ENCODE results near the gene SHANK1. TPM values are rescaled to one million over a fixed set of nuclear protein-coding genes. Genes with fewer than 3 reads are reported as not detected.
A peak's percentile ranks its signal among the peaks of the same experiment; 100 is the strongest.

Gene SHANK1
- total and polyA plus RNA-seq, 9 donors, result 0.20 to 11.1 (median 2.5) TPM

DNA sequence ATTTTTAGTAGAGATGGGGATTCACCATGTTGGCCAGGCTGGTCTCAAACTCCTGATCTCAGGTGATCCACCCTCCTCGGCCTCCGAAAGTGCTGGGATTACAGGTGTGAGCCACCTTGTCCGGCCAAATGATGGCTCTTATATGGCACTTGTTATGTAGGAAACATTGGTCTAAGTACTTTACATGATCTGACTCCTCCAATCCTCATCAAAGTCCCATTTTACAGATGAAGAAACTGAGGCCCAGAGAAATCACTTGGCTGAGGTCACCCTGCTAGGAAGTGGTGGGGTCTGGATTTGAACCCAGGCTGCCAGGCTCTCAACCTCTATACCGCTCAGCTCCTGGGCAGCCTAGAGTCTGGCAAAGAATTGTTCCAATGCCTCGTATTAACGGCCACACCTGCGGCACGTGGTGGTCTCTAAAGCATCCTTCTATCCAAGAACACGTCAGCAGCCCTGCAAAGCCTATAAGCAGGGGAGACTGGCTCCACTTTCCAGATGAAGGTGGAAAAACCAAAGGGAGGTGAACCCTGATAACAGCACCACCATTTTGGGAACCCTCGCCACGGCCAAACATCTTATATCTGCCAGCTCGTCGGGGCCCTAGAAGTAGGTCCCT is 18.1 kb downstream of the SHANK1 start:
- 91 to 94% (median 93%) methylated on average over 13 of the region's 13 CpGs for WGBS, 3 donors

DNA sequence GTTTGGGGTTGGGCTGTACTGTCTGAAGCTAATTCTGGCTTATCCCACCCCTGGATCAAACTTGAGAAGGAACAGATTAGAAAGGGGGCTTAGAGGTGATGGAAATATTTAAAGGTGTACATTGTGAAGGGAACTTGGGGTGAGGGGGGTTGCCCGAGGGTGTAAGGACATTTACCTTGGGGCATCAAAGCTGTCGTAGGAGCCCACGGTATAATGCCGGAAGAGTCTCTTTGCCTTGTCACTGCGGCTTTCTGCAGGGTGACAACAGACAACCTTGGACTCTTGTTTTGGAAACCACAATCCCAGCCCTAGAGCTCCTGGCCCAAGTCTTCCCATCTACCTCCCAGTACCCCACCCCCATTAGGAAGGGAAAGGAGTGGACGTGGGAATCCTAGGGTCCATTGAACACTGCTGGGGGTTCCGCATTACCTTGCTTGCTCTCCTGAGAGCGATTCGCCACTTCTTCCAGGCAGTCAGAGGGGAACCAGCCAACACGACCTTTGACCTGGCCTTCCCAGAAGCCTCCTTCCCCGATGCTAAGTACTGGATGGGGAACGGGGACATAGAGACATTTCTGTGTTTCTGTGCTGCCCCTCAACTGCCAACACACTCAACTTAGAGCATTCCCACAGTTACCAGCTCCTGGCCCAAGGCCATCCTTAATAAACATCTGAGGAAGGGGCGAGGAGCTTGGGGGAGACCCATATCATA is 22.0 kb downstream of the SHANK1 start:
- intact Hi-C loops (cut with DNase I), result no loop called here
- TF ChIP-seq, protein P1, sequence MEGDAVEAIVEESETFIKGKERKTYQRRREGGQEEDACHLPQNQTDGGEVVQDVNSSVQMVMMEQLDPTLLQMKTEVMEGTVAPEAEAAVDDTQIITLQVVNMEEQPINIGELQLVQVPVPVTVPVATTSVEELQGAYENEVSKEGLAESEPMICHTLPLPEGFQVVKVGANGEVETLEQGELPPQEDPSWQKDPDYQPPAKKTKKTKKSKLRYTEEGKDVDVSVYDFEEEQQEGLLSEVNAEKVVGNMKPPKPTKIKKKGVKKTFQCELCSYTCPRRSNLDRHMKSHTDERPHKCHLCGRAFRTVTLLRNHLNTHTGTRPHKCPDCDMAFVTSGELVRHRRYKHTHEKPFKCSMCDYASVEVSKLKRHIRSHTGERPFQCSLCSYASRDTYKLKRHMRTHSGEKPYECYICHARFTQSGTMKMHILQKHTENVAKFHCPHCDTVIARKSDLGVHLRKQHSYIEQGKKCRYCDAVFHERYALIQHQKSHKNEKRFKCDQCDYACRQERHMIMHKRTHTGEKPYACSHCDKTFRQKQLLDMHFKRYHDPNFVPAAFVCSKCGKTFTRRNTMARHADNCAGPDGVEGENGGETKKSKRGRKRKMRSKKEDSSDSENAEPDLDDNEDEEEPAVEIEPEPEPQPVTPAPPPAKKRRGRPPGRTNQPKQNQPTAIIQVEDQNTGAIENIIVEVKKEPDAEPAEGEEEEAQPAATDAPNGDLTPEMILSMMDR (IDR thresholded peaks at IDR 0.05), result no peak
- TF ChIP-seq POLR2A (IDR thresholded peaks at IDR 0.05), result no peak
- H3K27ac ChIP-seq, result no peak overlapping the region
- H3K4me1 ChIP-seq (ENCODE audit: insufficient read depth), result no peaks in the 10 kb centered on the region
- no peaks in the 10 kb centered on the region for H3K36me3 ChIP-seq
- 70 to 74% (median 71%) methylated on average over 13 of the region's 13 CpGs for WGBS, 3 donors
- DNase-seq, result no peak
- H3K27me3 ChIP-seq, result no peaks in the 10 kb centered on the region
- H3K9me3 ChIP-seq, result no peaks in the 10 kb centered on the region
- H3K4me3 ChIP-seq, result no peak overlapping the region

More for the DNA sequence above, 18.1 kb downstream of the SHANK1 start:
- no peaks in the 10 kb centered on the region for H3K36me3 ChIP-seq
- intact Hi-C loops (cut with DNase I), result no loop called here
- H3K27me3 ChIP-seq, result no peaks in the 10 kb centered on the region
- H3K4me3 ChIP-seq, result no peak overlapping the region
- H3K4me1 ChIP-seq (ENCODE audit: insufficient read depth), result no peaks in the 10 kb centered on the region
- DNase-seq, result no peak
- no peak for TF ChIP-seq POLR2A (IDR thresholded peaks at IDR 0.05)
- TF ChIP-seq, protein P1 (IDR thresholded peaks at IDR 0.05), result no peak
- TF ChIP-seq EP300 (IDR thresholded peaks at IDR 0.05), result no peak
- no peak overlapping the region for H3K27ac ChIP-seq
- no peaks in the 10 kb centered on the region for H3K9me3 ChIP-seq

DNA sequence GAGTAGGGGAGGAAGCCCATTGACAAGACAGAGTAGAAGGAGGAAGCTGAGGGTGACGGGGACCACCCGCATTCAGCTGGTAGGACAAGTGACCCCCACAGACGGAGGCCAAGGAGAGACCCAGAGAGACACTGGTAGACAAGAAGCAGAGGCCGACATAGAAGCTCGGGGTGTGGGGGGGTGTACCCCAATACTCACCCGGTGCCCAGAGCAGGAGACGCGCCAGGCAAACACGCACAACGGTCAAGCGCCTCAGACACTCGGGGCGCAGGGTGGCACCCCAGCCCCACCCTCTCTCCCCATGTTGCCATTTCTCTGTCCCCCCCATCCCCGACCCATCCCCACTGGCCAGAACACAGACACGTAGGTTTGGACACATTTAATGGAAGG is 23.5 kb downstream of the SHANK1 start:
- intact Hi-C loops (cut with DNase I), result no loop called here
- no peaks in the 10 kb centered on the region for H3K36me3 ChIP-seq
- no peaks in the 10 kb centered on the region for H3K4me1 ChIP-seq (ENCODE audit: insufficient read depth)
- 42 to 50% (median 45%) methylated on average over 15 of the region's 15 CpGs for WGBS, 3 donors
- no peak for DNase-seq
- H3K27me3 ChIP-seq, result no peaks in the 10 kb centered on the region
- no peak overlapping the region for H3K4me3 ChIP-seq
- no peak overlapping the region for H3K27ac ChIP-seq
- H3K9me3 ChIP-seq, result no peaks in the 10 kb centered on the region
- TF ChIP-seq, protein P1 (IDR thresholded peaks at IDR 0.05), result no peak
- TF ChIP-seq EP300 (IDR thresholded peaks at IDR 0.05) (no peak), POLR2A (IDR thresholded peaks at IDR 0.05) (no peak)

DNA sequence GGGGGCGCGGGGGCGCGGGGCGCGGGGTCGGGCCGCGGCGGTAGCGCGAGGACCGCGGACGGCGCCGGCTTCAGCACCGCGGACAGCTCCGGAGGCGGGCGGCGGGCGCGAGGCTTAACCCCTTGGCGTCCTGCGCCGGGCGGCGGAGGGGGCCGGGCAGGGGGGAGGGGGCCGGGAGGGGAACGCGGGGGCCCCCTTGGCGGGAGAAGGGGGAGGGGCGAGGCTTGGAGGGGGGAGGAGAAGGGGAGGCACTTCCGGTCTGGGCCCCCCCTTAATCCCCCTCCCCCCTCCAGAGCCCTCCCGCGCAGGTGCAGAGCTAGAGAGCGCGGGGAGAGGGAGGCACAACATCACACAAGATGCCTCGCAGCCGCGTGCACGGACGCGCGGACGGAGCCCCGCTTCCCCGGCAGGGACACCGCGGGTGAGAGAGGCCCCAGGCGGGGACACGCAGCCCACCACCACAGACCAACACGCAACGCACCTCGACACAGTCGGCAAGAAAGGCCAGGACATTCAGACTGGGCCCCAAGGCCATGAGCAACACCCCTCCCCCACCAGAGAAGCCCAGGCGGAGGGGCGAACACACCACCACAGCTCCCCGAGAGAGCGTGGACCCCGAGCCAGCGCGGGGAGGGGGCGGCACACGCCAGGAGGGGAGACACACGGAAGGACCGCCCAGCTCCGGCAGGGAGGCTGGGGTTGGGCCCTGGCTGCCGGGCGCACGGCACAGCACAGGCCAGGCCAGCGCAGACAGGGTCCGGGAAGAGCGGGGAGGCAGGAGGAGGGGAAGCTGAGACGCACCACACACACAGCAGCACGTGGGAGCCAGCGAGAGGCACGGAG is 24.1 kb downstream of the SHANK1 start:
- no peaks in the 10 kb centered on the region for H3K36me3 ChIP-seq
- H3K27ac ChIP-seq, result no peak overlapping the region
- no peaks in the 10 kb centered on the region for H3K27me3 ChIP-seq
- intact Hi-C loops (cut with DNase I), result no loop called here
- TF ChIP-seq, protein P1 (IDR thresholded peaks at IDR 0.05), result no peak
- no peak for TF ChIP-seq EP300 (IDR thresholded peaks at IDR 0.05)
- no peak for TF ChIP-seq POLR2A (IDR thresholded peaks at IDR 0.05)
- H3K9me3 ChIP-seq, result no peaks in the 10 kb centered on the region
- H3K4me3 ChIP-seq, result no peak overlapping the region
- 1 to 4% (median 2%) methylated on average over 29 to 79 of the region's 81 CpGs for WGBS, 3 donors
- peak in 2 of 5 donors; percentile 46 to 47 for DNase-seq
- H3K4me1 ChIP-seq (ENCODE audit: insufficient read depth), result no peaks in the 10 kb centered on the region
